Nephron progenitor cell (in vitro differentiated cells): Measurements from ENCODE around the gene RBM19.

Source experiments
- DNase-seq: peaks from one replicate; pipeline ENCODE4 v3.0.0; 2021
- H3K27ac Mint-ChIP-seq: 2 replicates; pipeline ENCODE4 v1.8.0; 2021; ENCODE audit warnings: mild to moderate bottlenecking, moderate library complexity, mixed read lengths
- H3K27me3 Mint-ChIP-seq: 2 replicates; pipeline ENCODE4 v1.8.0; 2021; ENCODE audit warnings: mild to moderate bottlenecking, low read depth, mixed read lengths; ENCODE audit not compliant: poor library complexity
- H3K36me3 Mint-ChIP-seq: 2 replicates; pipeline ENCODE4 v1.8.0; 2021; ENCODE audit warnings: low read depth, mixed read lengths
- H3K4me1 Mint-ChIP-seq: 2 replicates; pipeline ENCODE4 v1.8.0; 2021; ENCODE audit warnings: mixed read lengths
- H3K4me3 Mint-ChIP-seq: 2 replicates; pipeline ENCODE4 v1.8.0; 2021; ENCODE audit warnings: mild to moderate bottlenecking, moderate library complexity, mixed read lengths
- H3K9me3 Mint-ChIP-seq: 2 replicates; pipeline ENCODE4 v1.8.0; 2021; ENCODE audit warnings: mild to moderate bottlenecking, moderate library complexity, mixed read lengths
- CTCF ChIP-seq: fragments of 200-600 bp; sonication (generic); IDR thresholded peaks from 2 replicates; pipeline ENCODE4 v1.5.0; 2021; ENCODE audit warnings: antibody characterized with exemption

Gene RBM19

GRCh38 chr12:113835896-113836295 is 130.2 kb downstream of the RBM19 start:
- TF ChIP-seq CTCF, result no peak
- no peak for DNase-seq
- Mint-ChIP-seq H3K27me3 (peaks cover 4% of the 10 kb centered on the region), H3K4me1 (peaks cover 69% of the 10 kb centered on the region), H3K27ac (peak overlapping the region; percentile 97), H3K4me3 (peak overlapping the region; percentile 39), H3K9me3 (no peaks in the 10 kb centered on the region), H3K36me3 (no peaks in the 10 kb centered on the region)

GRCh38 chr12:113835433-113835832 is 130.7 kb downstream of the RBM19 start:
- peaks cover 69% of the 10 kb centered on the region for H3K4me1 Mint-ChIP-seq
- no peak for DNase-seq
- no peak for TF ChIP-seq CTCF
- H3K36me3 Mint-ChIP-seq, result no peaks in the 10 kb centered on the region
- H3K9me3 Mint-ChIP-seq, result no peaks in the 10 kb centered on the region
- no peak overlapping the region for H3K4me3 Mint-ChIP-seq
- peaks cover 4% of the 10 kb centered on the region for H3K27me3 Mint-ChIP-seq
- H3K27ac Mint-ChIP-seq, result peak overlapping the region; percentile 97

GRCh38 chr12:113833422-113833821 is 132.7 kb downstream of the RBM19 start:
- Mint-ChIP-seq H3K27me3 (peaks cover 4% of the 10 kb centered on the region), H3K9me3 (no peaks in the 10 kb centered on the region), H3K4me3 (no peak overlapping the region), H3K27ac (no peak overlapping the region), H3K4me1 (peaks cover 65% of the 10 kb centered on the region), H3K36me3 (no peaks in the 10 kb centered on the region)
- no peak for DNase-seq
- no peak for TF ChIP-seq CTCF

GRCh38 chr12:113831476-113831875 is 134.6 kb downstream of the RBM19 start:
- peaks cover 74% of the 10 kb centered on the region for H3K4me1 Mint-ChIP-seq
- peaks cover 4% of the 10 kb centered on the region for H3K27me3 Mint-ChIP-seq
- peak overlapping the region; percentile 93 for H3K27ac Mint-ChIP-seq
- H3K4me3 Mint-ChIP-seq, result peak overlapping the region; percentile 35
- peak; percentile 32 for DNase-seq
- no peaks in the 10 kb centered on the region for H3K9me3 Mint-ChIP-seq
- no peak for TF ChIP-seq CTCF
- no peaks in the 10 kb centered on the region for H3K36me3 Mint-ChIP-seq

- TF ChIP-seq CTCF, result no peak
- no peaks in the 10 kb centered on the region for H3K9me3 Mint-ChIP-seq
- peaks cover 74% of the 10 kb centered on the region for H3K4me1 Mint-ChIP-seq
- H3K27me3 Mint-ChIP-seq, result peaks cover 4% of the 10 kb centered on the region
- H3K27ac Mint-ChIP-seq, result peak overlapping the region; percentile 93
- H3K4me3 Mint-ChIP-seq, result peak overlapping the region; percentile 35
- DNase-seq, result no peak
- H3K36me3 Mint-ChIP-seq, result no peaks in the 10 kb centered on the region
Measured at GRCh38 chr12:113831016-113831415, 135.1 kb downstream of the RBM19 start.

GRCh38 chr12:113829212-113829611 is 136.9 kb downstream of the RBM19 start:
- peaks cover 4% of the 10 kb centered on the region for H3K27me3 Mint-ChIP-seq
- no peaks in the 10 kb centered on the region for H3K36me3 Mint-ChIP-seq
- no peak overlapping the region for H3K4me3 Mint-ChIP-seq
- TF ChIP-seq CTCF, result no peak
- H3K27ac Mint-ChIP-seq, result no peak overlapping the region
- no peak for DNase-seq
- peaks cover 61% of the 10 kb centered on the region for H3K4me1 Mint-ChIP-seq
- H3K9me3 Mint-ChIP-seq, result no peaks in the 10 kb centered on the region
